ENCODE data around the gene CPNE7. TPM values are rescaled to one million over a fixed set of nuclear protein-coding genes. Genes with fewer than 3 reads are reported as not detected.
"Not testable (repeated sequence)": the region's sequence is repeated elsewhere in the genome, so short reads cannot be mapped to it uniquely, and the experiment has no call there.

The CPNE7 gene
- total RNA-seq, 1 experiment from 2014 or later, result 40.4 TPM

DNA sequence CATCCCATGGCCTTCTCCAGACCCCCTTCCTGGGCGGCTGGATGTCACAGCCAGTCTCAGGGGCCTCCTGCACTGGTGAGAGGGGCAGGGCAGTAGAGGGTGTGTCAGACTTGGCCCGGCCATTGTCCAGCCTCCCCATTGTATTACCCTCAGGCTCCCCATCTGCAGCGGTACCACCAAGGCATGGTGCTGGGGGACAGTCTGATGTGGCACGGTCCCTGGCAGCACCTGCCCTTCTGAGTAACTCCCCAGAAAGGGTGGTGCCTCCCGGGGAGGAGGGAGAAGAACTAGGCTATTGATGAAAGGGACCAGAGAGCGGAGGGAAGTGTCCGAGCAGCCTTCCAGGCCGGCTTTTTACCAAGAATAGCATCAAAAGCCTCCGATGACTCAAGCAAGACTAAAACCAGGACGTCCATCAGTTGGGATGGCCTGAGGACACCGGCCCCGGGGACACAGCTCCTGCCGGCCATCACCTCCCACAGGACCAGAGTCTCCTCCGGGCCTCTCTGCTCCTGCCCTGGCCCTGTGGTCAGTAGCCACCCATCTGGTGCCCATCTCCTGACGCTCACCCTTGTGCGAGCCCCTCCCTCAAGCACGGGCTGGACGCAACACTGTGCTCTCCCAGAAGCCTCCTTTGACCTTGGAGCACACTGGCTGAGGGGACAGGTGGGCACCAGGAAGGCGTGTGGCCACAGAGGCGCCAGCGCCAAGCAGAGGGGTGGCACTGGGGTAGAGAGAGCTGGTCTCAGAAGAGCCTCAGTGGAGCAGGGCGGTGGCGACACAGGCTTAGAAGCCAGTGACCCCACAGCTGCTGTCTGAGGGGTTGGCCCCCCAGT, 5.8 kb upstream of the CPNE7 start:
- POLR2A ChIA-PET, result no interaction called here
- H3K4me3 ChIP-seq (ENCODE audit: low read depth, low read length), result no peak overlapping the region
- no peaks in the 10 kb centered on the region for H3K27me3 ChIP-seq (replicated peaks; ENCODE audit: control insufficient read depth, insufficient read depth, low read length)
- peaks cover 65% of the 10 kb centered on the region for H3K36me3 Mint-ChIP-seq (ENCODE audit: insufficient read depth, unreplicated experiment)
- no peak overlapping the region for H3K27ac Mint-ChIP-seq (ENCODE audit: unreplicated experiment)
- H3K4me1 ChIP-seq, result peaks cover 24% of the 10 kb centered on the region
- TF ChIP-seq, protein P1, sequence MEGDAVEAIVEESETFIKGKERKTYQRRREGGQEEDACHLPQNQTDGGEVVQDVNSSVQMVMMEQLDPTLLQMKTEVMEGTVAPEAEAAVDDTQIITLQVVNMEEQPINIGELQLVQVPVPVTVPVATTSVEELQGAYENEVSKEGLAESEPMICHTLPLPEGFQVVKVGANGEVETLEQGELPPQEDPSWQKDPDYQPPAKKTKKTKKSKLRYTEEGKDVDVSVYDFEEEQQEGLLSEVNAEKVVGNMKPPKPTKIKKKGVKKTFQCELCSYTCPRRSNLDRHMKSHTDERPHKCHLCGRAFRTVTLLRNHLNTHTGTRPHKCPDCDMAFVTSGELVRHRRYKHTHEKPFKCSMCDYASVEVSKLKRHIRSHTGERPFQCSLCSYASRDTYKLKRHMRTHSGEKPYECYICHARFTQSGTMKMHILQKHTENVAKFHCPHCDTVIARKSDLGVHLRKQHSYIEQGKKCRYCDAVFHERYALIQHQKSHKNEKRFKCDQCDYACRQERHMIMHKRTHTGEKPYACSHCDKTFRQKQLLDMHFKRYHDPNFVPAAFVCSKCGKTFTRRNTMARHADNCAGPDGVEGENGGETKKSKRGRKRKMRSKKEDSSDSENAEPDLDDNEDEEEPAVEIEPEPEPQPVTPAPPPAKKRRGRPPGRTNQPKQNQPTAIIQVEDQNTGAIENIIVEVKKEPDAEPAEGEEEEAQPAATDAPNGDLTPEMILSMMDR (IDR thresholded peaks at IDR 0.05; ENCODE audit: insufficient read depth in 1 of 2, low read depth in 1 of 2, low read length in 1 of 2, severe bottlenecking in 1 of 2, unreplicated experiment in 1 of 2), result no peak
- H3K4me1 Mint-ChIP-seq (ENCODE audit: low read depth, unreplicated experiment), result peaks cover 24% of the 10 kb centered on the region
- no peaks in the 10 kb centered on the region for H3K9me3 Mint-ChIP-seq (ENCODE audit: unreplicated experiment)
- DNase-seq, result no peak
- H3K36me3 ChIP-seq (ENCODE audit: control insufficient read depth, insufficient read depth, low read length), result no peaks in the 10 kb centered on the region
- H3K9me3 ChIP-seq, result no peaks in the 10 kb centered on the region
- no TSS peak for BruUV-seq (replicated peaks)
- H3K4me3 Mint-ChIP-seq (ENCODE audit: unreplicated experiment), result no peak overlapping the region
- intact Hi-C loops (cut with micrococcal nuclease; ENCODE audit: unreplicated experiment), result no loop called here
- no peaks in the 10 kb centered on the region for H3K27me3 Mint-ChIP-seq (ENCODE audit: insufficient read depth, unreplicated experiment)
- CTCF ChIA-PET, result no interaction called here

DNA sequence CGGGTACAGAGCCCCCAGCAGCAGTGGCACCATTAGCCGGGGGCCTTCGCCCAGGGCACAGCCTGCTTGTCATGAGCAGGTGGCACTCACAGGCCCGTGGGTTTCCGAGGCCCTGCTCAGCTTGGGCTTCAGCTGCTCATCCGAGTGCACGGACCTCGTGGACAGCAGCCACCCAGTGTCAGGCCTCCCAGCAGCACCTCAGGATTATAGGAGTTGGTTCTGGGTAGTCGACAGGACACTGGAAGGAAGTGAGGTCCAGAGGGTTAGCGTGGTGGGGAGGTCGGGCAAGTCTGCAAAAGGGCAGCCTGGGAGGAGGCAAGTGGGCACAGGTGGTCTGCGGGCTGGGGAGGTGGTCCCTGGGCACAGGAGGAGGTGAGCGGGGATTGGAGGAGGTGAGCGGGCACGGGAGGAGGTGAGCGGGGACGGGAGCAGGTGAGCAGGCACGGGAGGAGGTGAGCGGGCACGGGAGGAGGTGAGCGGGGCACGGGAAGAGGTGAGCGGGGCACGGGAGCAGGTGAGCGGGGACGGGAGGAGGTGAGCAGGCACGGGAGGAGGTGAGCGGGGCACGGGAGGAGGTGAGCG, 5.1 kb upstream of the CPNE7 start:
- no peak for DNase-seq
- Mint-ChIP-seq H3K9me3 (ENCODE audit: unreplicated experiment) (no peaks in the 10 kb centered on the region), H3K27me3 (ENCODE audit: insufficient read depth, unreplicated experiment) (no peaks in the 10 kb centered on the region), H3K4me3 (ENCODE audit: unreplicated experiment) (no peak overlapping the region), H3K36me3 (ENCODE audit: insufficient read depth, unreplicated experiment) (peaks cover 58% of the 10 kb centered on the region), H3K4me1 (ENCODE audit: low read depth, unreplicated experiment) (peaks cover 17% of the 10 kb centered on the region), H3K27ac (ENCODE audit: unreplicated experiment) (no peak overlapping the region)
- BruUV-seq (replicated peaks), result no TSS peak
- Histone ChIP-seq H3K4me1 (peaks cover 27% of the 10 kb centered on the region), H3K9me3 (no peaks in the 10 kb centered on the region), H3K36me3 (ENCODE audit: control insufficient read depth, insufficient read depth, low read length) (no peaks in the 10 kb centered on the region), H3K27me3 (replicated peaks; ENCODE audit: control insufficient read depth, insufficient read depth, low read length) (no peaks in the 10 kb centered on the region), H3K4me3 (ENCODE audit: low read depth, low read length) (no peak overlapping the region)
- intact Hi-C loops (cut with micrococcal nuclease; ENCODE audit: unreplicated experiment), result no loop called here
- TF ChIP-seq, protein P1 (IDR thresholded peaks at IDR 0.05; ENCODE audit: insufficient read depth in 1 of 2, low read depth in 1 of 2, low read length in 1 of 2, severe bottlenecking in 1 of 2, unreplicated experiment in 1 of 2), result no peak
- ChIA-PET POLR2A (no interaction called here), CTCF (no interaction called here)

DNA sequence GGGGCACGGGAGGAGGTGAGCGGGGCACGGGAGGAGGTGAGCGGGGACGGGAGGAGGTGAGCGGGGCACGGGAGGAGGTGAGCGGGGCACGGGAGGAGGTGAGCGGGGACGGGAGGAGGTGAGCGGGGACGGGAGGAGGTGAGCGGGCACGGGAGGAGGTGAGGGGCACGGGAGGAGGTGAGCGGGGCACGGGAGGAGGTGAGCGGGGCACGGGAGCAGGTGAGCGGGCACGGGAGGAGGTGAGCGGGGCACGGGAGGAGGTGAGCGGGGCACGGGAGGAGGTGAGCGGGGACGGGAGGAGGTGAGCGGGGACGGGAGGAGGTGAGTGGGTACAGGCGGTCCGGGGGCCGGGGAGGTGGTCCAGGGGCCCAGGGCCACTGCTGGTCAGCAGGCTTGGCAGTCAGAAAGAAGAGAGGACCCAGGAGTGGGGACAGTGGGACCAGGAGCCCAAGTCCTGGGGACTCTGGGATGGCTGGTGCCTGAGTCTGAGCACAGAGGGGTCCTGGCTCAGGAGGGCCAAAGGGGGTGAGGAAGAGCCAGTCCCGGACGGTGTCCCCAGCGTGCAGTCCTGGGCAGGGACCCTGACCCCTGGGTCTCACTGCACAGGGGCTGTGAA, 4.5 kb upstream of the CPNE7 start:
- BruUV-seq (replicated peaks); intact Hi-C loops (cut with micrococcal nuclease; ENCODE audit: unreplicated experiment); H3K27me3 ChIP-seq (replicated peaks; ENCODE audit: control insufficient read depth, insufficient read depth, low read length); POLR2A ChIA-PET; DNase-seq; H3K36me3 ChIP-seq (ENCODE audit: control insufficient read depth, insufficient read depth, low read length); H3K27me3 Mint-ChIP-seq (ENCODE audit: insufficient read depth, unreplicated experiment); H3K9me3 ChIP-seq; H3K4me3 Mint-ChIP-seq (ENCODE audit: unreplicated experiment); CTCF ChIA-PET; H3K4me3 ChIP-seq (ENCODE audit: low read depth, low read length); H3K9me3 Mint-ChIP-seq (ENCODE audit: unreplicated experiment); H3K27ac Mint-ChIP-seq (ENCODE audit: unreplicated experiment): not testable (repeated sequence)
- H3K4me1 ChIP-seq, result peaks cover 27% of the 10 kb centered on the region
- peaks cover 51% of the 10 kb centered on the region for H3K36me3 Mint-ChIP-seq (ENCODE audit: insufficient read depth, unreplicated experiment)
- H3K4me1 Mint-ChIP-seq (ENCODE audit: low read depth, unreplicated experiment), result peaks cover 14% of the 10 kb centered on the region

Measured in Caco-2 (cell line).